Spinal cord (tissue), 10 donors: Measurements from ENCODE around the gene GPATCH3. TPM values are rescaled to one million over a fixed set of nuclear protein-coding genes. Genes with fewer than 3 reads are reported as not detected.
"Not testable (repeated sequence)": the region's sequence is repeated elsewhere in the genome, so short reads cannot be mapped to it uniquely, and the experiment has no call there.

Source experiments
- DNase-seq, 6 donors: peaks; one replicate each; pipeline versions ENCODE4 v3.0.0 to v3.0.0-alpha.2; 2013 to 2015; ENCODE audit warnings: low spot score in 6 of 6, low read depth in 4 of 6
- H3K27ac ChIP-seq: one replicate; pipeline ENCODE4 v1.5.1; 2013; ENCODE audit warnings: low read depth, low read length, control low read depth
- H3K27me3 ChIP-seq: one replicate; pipeline ENCODE4 v1.6.1; 2013; ENCODE audit warnings: low read length; ENCODE audit not compliant: control insufficient read depth, insufficient read depth
- H3K36me3 ChIP-seq: one replicate; pipeline ENCODE4 v1.6.1; 2013; ENCODE audit warnings: low read length; ENCODE audit not compliant: control insufficient read depth, insufficient read depth
- H3K4me1 ChIP-seq: one replicate; pipeline ENCODE4 v1.6.1; 2013; ENCODE audit warnings: low read length; ENCODE audit not compliant: control insufficient read depth, insufficient read depth
- H3K4me3 ChIP-seq: one replicate; pipeline ENCODE4 v1.5.1; 2013; ENCODE audit warnings: low read depth, low read length, control low read depth
- H3K9me3 ChIP-seq: one replicate; pipeline ENCODE4 v1.6.1; 2013; ENCODE audit warnings: low read length; ENCODE audit not compliant: control insufficient read depth, insufficient read depth
- WGBS: methylation state at CpG from one replicate; pipeline ENCODE4 v1.1.5; 2013; ENCODE audit warnings: missing lambda C conversion rate; ENCODE audit not compliant: insufficient coverage; 5-methylcytosine and 5-hydroxymethylcytosine counted together
- long read RNA-seq, 4 donors: transcript quantifications; one replicate each; lab custom pipeline, GENCODE V29; 2026
- polyA plus RNA-seq, 2 donors: library from polyadenylated mRNA; unstranded; fragments of 120-200 nt; gene quantifications; one replicate each; pipeline ENCODE4 v1.2.1, GENCODE V29; 2013; ENCODE audit not compliant: insufficient read length in 2 of 2
- total RNA-seq, 2 donors: library from RNA; depleted of rRNA in 1 of 2; stranded (reverse); fragments of 120-200 nt in 1 of 2; fragments of >200 nt in 1 of 2; gene quantifications; one replicate each; pipeline versions ENCODE4 v1.2.3 to v1.2.4, GENCODE V29; 2013 to 2014
- donor health status: healthy.

Gene GPATCH3, protein sequence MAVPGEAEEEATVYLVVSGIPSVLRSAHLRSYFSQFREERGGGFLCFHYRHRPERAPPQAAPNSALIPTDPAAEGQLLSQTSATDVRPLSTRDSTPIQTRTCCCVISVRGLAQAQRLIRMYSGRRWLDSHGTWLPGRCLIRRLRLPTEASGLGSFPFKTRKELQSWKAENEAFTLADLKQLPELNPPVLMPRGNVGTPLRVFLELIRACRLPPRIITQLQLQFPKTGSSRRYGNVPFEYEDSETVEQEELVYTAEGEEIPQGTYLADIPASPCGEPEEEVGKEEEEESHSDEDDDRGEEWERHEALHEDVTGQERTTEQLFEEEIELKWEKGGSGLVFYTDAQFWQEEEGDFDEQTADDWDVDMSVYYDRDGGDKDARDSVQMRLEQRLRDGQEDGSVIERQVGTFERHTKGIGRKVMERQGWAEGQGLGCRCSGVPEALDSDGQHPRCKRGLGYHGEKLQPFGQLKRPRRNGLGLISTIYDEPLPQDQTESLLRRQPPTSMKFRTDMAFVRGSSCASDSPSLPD
- 10 to 100 TPM in 1 of 2 donors, 1 to 10 TPM in 1; 8.4 to 10.8 TPM for total RNA-seq
- polyA plus RNA-seq: 10 to 100 TPM; 14.0 to 14.8 TPM
- long read RNA-seq, donor 1, partial matches to known transcripts: 0 of 3 reads
- long read RNA-seq, donor 1, other reads (novel, unspliced or antisense): 0 of 3 reads
- long read RNA-seq, donor 2, partial matches to known transcripts: 0 of 3 reads
- long read RNA-seq, donor 2, other reads (novel, unspliced or antisense): 0 of 3 reads
- long read RNA-seq, donor 3, partial matches to known transcripts: 104 of 147 reads
- long read RNA-seq, donor 3, other reads (novel, unspliced or antisense): 42 of 147 reads
- long read RNA-seq, donor 4, partial matches to known transcripts: 0 of 1 reads
- long read RNA-seq, donor 4, other reads (novel, unspliced or antisense): 0 of 1 reads

DNA sequence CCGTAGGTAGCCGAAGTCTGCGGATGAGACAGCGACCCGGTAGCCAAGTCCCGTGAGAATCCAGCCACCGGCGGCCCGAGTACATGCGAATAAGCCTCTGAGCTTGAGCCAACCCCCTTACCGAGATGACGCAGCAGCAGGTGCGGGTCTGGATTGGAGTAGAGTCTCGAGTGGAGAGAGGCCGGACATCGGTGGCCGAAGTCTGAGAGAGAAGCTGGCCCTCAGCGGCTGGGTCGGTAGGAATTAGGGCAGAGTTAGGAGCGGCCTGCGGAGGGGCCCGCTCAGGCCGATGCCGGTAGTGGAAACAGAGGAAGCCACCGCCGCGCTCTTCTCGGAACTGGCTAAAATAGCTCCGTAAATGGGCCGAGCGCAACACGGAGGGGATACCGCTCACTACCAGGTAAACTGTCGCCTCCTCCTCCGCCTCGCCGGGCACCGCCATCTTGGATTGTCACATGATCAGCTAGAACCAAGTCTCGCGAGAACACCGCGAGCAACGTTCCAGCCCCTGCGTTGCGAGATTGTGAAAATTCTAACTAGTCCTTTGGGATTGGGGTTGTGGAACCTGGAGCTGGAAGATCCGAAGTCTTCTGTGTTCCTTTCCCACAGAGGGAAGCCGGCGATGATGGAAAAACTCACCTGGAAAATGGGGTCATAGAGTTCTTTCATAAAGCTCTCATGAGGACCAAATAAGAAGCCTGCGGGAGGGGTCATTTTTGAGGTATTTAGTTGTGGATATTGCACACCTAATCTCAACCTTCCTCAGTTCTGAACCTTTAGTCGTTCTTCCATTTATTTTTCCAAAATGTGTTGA is at the start of gene GPATCH3:
Gene GPATCH3 (minus strand): TSS at position 467 of the 814 bp plus-strand sequence. CDS start 25 bp downstream, at position 442.
- Histone ChIP-seq H3K4me3 (peak within 1 kb of the TSS; percentile 82), H3K4me1 (peaks cover 3% of the 10 kb centered on the region), H3K27me3 (no peaks in the 10 kb centered on the region), H3K27ac (peak within 1 kb of the TSS; percentile 57), H3K9me3 (no peaks in the 10 kb centered on the region), H3K36me3 (peaks cover 25% of the 10 kb centered on the region)
- WGBS: under 1% methylated on average over 48 of the region's 50 CpGs
- peak; percentile 84 to 99 (median 92) for DNase-seq

GRCh38 chr1:26949926-26950319 is 49.7 kb upstream of the GPATCH3 start:
- no peak overlapping the region for H3K4me3 ChIP-seq
- no peak for DNase-seq
- no peaks in the 10 kb centered on the region for H3K27me3 ChIP-seq
- peaks cover 33% of the 10 kb centered on the region for H3K36me3 ChIP-seq
- no peaks in the 10 kb centered on the region for H3K9me3 ChIP-seq
- WGBS: 89% methylated on average over 3 of the region's 3 CpGs
- H3K27ac ChIP-seq: no peak overlapping the region
- H3K4me1 ChIP-seq: no peaks in the 10 kb centered on the region

- Histone ChIP-seq H3K4me3 (no peak overlapping the region), H3K4me1 (no peaks in the 10 kb centered on the region), H3K36me3 (peaks cover 37% of the 10 kb centered on the region), H3K27ac (no peak overlapping the region), H3K27me3 (no peaks in the 10 kb centered on the region), H3K9me3 (no peaks in the 10 kb centered on the region)
- WGBS: 75% methylated on average over 1 of the region's 1 CpG
- DNase-seq: peak in 1 of 6 donors; percentile 2
Observed at GRCh38 chr1:26949266-26949925, 49.1 kb upstream of the GPATCH3 start.

DNA sequence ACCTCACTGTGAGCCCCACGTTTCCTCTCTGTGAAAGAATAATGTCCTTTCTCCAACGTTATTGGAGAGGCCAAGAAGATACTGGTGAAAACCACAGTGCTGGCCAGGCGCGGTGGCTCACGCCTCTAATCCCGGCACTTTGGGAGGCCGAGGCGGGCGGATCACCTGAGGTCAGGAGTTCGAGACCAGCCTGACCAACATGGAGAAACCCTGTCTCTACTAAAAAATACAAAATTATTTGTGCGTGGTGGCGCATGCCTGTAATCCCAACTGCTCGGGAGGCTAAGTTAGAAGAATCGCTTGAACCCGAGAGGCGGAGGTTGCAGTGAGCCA is 48.4 kb upstream of the GPATCH3 start:
- H3K27ac ChIP-seq, H3K4me3 ChIP-seq, H3K9me3 ChIP-seq, H3K4me1 ChIP-seq, DNase-seq, H3K27me3 ChIP-seq: not testable (repeated sequence)
- peaks cover 44% of the 10 kb centered on the region for H3K36me3 ChIP-seq
- 93% methylated on average over 10 of the region's 16 CpGs for WGBS

DNA sequence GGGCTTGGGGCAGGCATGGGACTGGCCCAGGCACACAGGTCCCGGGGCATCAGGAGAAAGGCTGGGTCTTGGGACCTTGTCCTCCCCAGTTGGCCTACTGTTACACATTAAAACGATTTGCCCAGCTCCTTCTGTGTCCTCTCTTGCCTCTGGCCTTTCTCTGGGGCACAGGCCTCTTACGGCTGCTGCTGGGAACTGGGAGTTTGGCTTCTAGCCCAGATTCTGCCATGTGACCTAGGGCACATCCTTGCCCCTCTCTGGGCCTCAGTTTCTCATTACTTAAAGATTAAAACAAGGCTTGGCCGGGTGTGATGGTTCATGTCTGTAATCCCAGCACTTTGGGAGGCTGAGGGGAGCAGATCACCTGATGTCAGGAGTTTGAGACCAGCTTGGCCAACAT is 46.0 kb upstream of the GPATCH3 start:
- WGBS: 82% methylated on average over 4 of the region's 4 CpGs
- H3K36me3 ChIP-seq: peaks cover 63% of the 10 kb centered on the region
- no peak overlapping the region for H3K4me3 ChIP-seq
- no peak for DNase-seq
- H3K9me3 ChIP-seq: no peaks in the 10 kb centered on the region
- H3K27me3 ChIP-seq: no peaks in the 10 kb centered on the region
- no peaks in the 10 kb centered on the region for H3K4me1 ChIP-seq
- H3K27ac ChIP-seq: no peak overlapping the region

- WGBS: 63% methylated on average over 8 of the region's 8 CpGs
- H3K27ac ChIP-seq: no peak overlapping the region
- no peaks in the 10 kb centered on the region for H3K4me1 ChIP-seq
- no peak for DNase-seq
- no peaks in the 10 kb centered on the region for H3K27me3 ChIP-seq
- no peak overlapping the region for H3K4me3 ChIP-seq
- H3K36me3 ChIP-seq: peaks cover 67% of the 10 kb centered on the region
- no peaks in the 10 kb centered on the region for H3K9me3 ChIP-seq
Observed at GRCh38 chr1:26945728-26946127, 45.5 kb upstream of the GPATCH3 start.

DNA sequence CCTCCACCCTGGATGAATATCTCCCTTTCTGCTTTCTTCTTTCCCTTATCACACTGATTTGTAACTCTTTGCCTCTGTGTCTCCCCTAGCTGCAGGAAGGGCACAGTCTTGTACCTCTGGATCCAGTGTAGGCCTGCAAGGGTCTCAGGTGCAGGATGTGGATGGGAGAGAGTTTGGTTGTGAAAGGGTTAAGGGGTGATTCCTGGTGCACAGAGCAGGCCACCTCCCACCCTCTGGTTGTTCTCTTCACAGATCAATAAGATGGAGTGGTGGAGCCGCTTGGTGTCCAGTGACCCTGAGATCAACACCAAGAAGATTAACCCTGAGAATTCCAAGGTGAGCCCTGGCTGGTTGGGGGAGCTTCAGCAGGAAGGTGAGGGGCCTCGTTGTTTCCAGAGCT is 44.9 kb upstream of the GPATCH3 start:
- Histone ChIP-seq H3K36me3 (peaks cover 67% of the 10 kb centered on the region), H3K4me3 (no peak overlapping the region), H3K27me3 (no peaks in the 10 kb centered on the region), H3K4me1 (no peaks in the 10 kb centered on the region), H3K9me3 (no peaks in the 10 kb centered on the region), H3K27ac (no peak overlapping the region)
- DNase-seq: no peak
- 68% methylated on average over 2 of the region's 2 CpGs for WGBS

DNA sequence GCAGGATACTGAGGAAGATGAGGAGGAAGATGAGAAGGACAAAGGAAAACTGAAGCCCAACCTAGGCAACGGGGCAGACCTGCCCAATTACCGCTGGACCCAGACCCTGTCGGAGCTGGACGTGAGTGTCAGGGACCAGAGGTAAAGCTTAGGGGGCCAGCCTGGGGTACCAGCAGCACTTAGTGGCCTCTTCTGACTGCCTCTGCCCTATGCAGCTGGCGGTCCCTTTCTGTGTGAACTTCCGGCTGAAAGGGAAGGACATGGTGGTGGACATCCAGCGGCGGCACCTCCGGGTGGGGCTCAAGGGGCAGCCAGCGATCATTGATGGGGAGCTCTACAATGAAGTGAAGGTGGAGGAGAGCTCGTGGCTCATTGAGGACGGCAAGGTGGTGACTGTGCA is 42.4 kb upstream of the GPATCH3 start:
- WGBS: 96% methylated on average over 11 of the region's 12 CpGs
- H3K27me3 ChIP-seq: no peaks in the 10 kb centered on the region
- H3K4me1 ChIP-seq: no peaks in the 10 kb centered on the region
- DNase-seq: no peak
- no peak overlapping the region for H3K4me3 ChIP-seq
- no peaks in the 10 kb centered on the region for H3K9me3 ChIP-seq
- no peak overlapping the region for H3K27ac ChIP-seq
- H3K36me3 ChIP-seq: peaks cover 74% of the 10 kb centered on the region

GRCh38 chr1:26941311-26941710 is 41.0 kb upstream of the GPATCH3 start:
- DNase-seq: no peak
- no peak overlapping the region for H3K4me3 ChIP-seq
- no peaks in the 10 kb centered on the region for H3K27me3 ChIP-seq
- H3K36me3 ChIP-seq: peaks cover 70% of the 10 kb centered on the region
- WGBS: 93% methylated on average over 3 of the region's 10 CpGs
- no peaks in the 10 kb centered on the region for H3K4me1 ChIP-seq
- H3K27ac ChIP-seq: no peak overlapping the region
- H3K9me3 ChIP-seq: no peaks in the 10 kb centered on the region
